GM12878 (cell line): ENCODE results near the gene PID1. TPM values are rescaled to one million over a fixed set of nuclear protein-coding genes. Genes with fewer than 3 reads are reported as not detected.

ENCODE experiments used
- ATAC-seq: fragments of 200-7000 bp; cut with Tn5 transposase; 3 replicates; pipeline ENCODE4 v1.9.1; 2020; ENCODE audit warnings: mild to moderate bottlenecking, moderate library complexity
- BruUV-seq: library from RNA; stranded (reverse); fragments of 400-500 nt; replicated peaks from 2 replicates; lab custom pipeline; 2021; lab: Mats Ljungman, UMichigan
- CTCF ChIA-PET: fragments of 300-600 bp; sonication (Branson Sonifier 250); formaldehyde crosslinking; extraction: SDS; loops from one replicate; lab custom pipeline; 2021; ENCODE audit warnings: inconsistent platforms; lab: Yijun Ruan, JAX
- POLR2A ChIA-PET: fragments of 350-600 bp; formaldehyde crosslinking; extraction: SDS; loops from one replicate; lab custom pipeline; 2021; ENCODE audit warnings: inconsistent platforms; lab: Charles Lee
- RAD21 ChIA-PET: fragments of 300-600 bp; sonication (Branson Sonifier 250); formaldehyde crosslinking; loops from one replicate; lab custom pipeline; 2023; ENCODE audit warnings: antibody characterized with exemption; ENCODE audit not compliant: unreplicated experiment; lab: Charles Lee
- SMC1A ChIA-PET: fragments of 300-600 bp; sonication (Branson Sonifier 250); formaldehyde crosslinking; loops from one replicate; lab custom pipeline; 2023; ENCODE audit not compliant: unreplicated experiment, uncharacterized antibody; lab: Charles Lee
- DNase-seq: peaks from one replicate; pipeline ENCODE4 v3.0.0-alpha.2; 2011; ENCODE audit warnings: low read depth, low spot score
- FAIRE-seq: peaks from 3 replicates; lab custom pipeline; 2011; peaks lifted over from hg19 to GRCh38; lab: Jason Lieb, UNC
- H2AFZ ChIP-seq: 2 replicates; pipeline ENCODE4 v1.6.0; 2011; ENCODE audit warnings: low read depth, low read length, control low read depth; ENCODE audit not compliant: control insufficient read depth
- H3K27ac ChIP-seq: 2 replicates; pipeline ENCODE4 v1.5.1; 2011; ENCODE audit warnings: control low read depth; ENCODE audit not compliant: control insufficient read depth, insufficient read depth
- H3K27me3 ChIP-seq, 2 experiments: replicated peaks in 1 of 2; 2 replicates each; pipeline versions ENCODE4 v1.6.0 to v1.6.1; 2011; ENCODE audit warnings: low read length in 1 of 2; ENCODE audit not compliant: control insufficient read depth in 2 of 2, insufficient read depth in 2 of 2
- H3K36me3 ChIP-seq, 2 experiments: 2 replicates each; pipeline ENCODE4 v1.5.1; 2011; ENCODE audit warnings: low read length in 1 of 2; ENCODE audit not compliant: control insufficient read depth in 2 of 2, insufficient read depth in 2 of 2
- H3K4me1 ChIP-seq: 2 replicates; pipeline ENCODE4 v1.6.1; 2011; ENCODE audit warnings: mild to moderate bottlenecking, low read length, moderate library complexity, mixed read lengths; ENCODE audit not compliant: control insufficient read depth, insufficient read depth
- H3K4me2 ChIP-seq: 2 replicates; pipeline ENCODE4 v1.6.0; 2011; ENCODE audit warnings: control low read depth; ENCODE audit not compliant: control insufficient read depth, insufficient read depth
- H3K4me3 ChIP-seq: fragments of 200-600 bp; sonication (generic); 2 replicates; pipeline ENCODE4 v1.5.1; 2016
- H3K79me2 ChIP-seq: 2 replicates; pipeline ENCODE4 v1.6.0; 2011; ENCODE audit warnings: low read length; ENCODE audit not compliant: control insufficient read depth, insufficient read depth
- H3K9ac ChIP-seq: 2 replicates; pipeline ENCODE4 v1.8.0; 2011; ENCODE audit warnings: low read length, control low read depth, mixed read lengths; ENCODE audit not compliant: control insufficient read depth, insufficient read depth
- H3K9me3 ChIP-seq: replicated peaks from 3 replicates; pipeline ENCODE4 v1.5.1; 2011; ENCODE audit warnings: mild to moderate bottlenecking, low read length; ENCODE audit not compliant: control insufficient read depth, insufficient read depth
- H4K20me1 ChIP-seq: 2 replicates; pipeline ENCODE4 v1.6.0; 2011; ENCODE audit not compliant: control insufficient read depth, insufficient read depth
- BMI1 ChIP-seq: fragments of 450-650 bp; IDR thresholded peaks from 2 replicates; pipeline ENCODE4 v1.6.1; 2016; ENCODE audit warnings: mild to moderate bottlenecking, moderate library complexity, borderline replicate concordance
- CEBPB ChIP-seq, 2 experiments: fragments of 150-350 bp in 1 of 2; IDR thresholded peaks; 2 replicates each; pipeline ENCODE4 v1.6.1; 2012 to 2014; ENCODE audit warnings: low read depth in 2 of 2, low read length in 2 of 2, borderline replicate concordance in 1 of 2, inconsistent platforms in 1 of 2
- CHD4 ChIP-seq: fragments of 200-600 bp; sonication (generic); IDR thresholded peaks from 2 replicates; pipeline ENCODE4 v1.6.1; 2016; ENCODE audit warnings: mild to moderate bottlenecking
- HCFC1 ChIP-seq: fragments of 150-350 bp; IDR thresholded peaks from 2 replicates; pipeline ENCODE4 v1.6.1; 2014; ENCODE audit warnings: low read length
- IKZF1 ChIP-seq: fragments of 450-650 bp; conservative IDR thresholded peaks from 2 replicates; pipeline ENCODE4 v1.6.1; 2017; ENCODE audit warnings: antibody characterized with exemption, mild to moderate bottlenecking
- KAT2A ChIP-seq: conservative IDR thresholded peaks from 2 replicates; pipeline ENCODE4 v1.6.1; 2011; ENCODE audit warnings: low read depth, low read length; ENCODE audit not compliant: control insufficient read depth
- MTA3 ChIP-seq: IDR thresholded peaks from 2 replicates; pipeline ENCODE4 v1.6.1; 2012; ENCODE audit warnings: low read length, inconsistent platforms, borderline replicate concordance
- NR2C1 ChIP-seq: fragments of 450-650 bp; IDR thresholded peaks from 2 replicates; pipeline ENCODE4 v1.6.1; 2017; ENCODE audit warnings: antibody characterized with exemption, mild to moderate bottlenecking, moderate library complexity
- RFX5 ChIP-seq: IDR thresholded peaks from 2 replicates; pipeline ENCODE4 v1.6.1; 2011; ENCODE audit warnings: low read depth, low read length, improper control_type of control experiment
- WGBS: methylation state at CpG from one replicate; pipeline ENCODE4 v1.1.6; 2016; ENCODE audit warnings: low lambda C conversion rate; ENCODE audit not compliant: insufficient replicate concordance, insufficient coverage; ENCODE audit errors: missing lambda C conversion rate; 5-methylcytosine and 5-hydroxymethylcytosine counted together
- in situ Hi-C: fragments of 300-500 bp; cut with MboI; formaldehyde crosslinking; loops from 9 replicates; pipeline ENCODE4 v1.14.3; 2018; ENCODE audit warnings: mixed read lengths
- intact Hi-C: fragments of 100-400 bp; cut with micrococcal nuclease; formaldehyde crosslinking; loops from one replicate; pipeline ENCODE4 v1.14.2; 2022; ENCODE audit not compliant: unreplicated experiment
- polyA plus RNA-seq, 11 experiments: library from polyadenylated mRNA; depleted of rRNA in 4 of 11; unstranded in 6 of 11; stranded (reverse) in 5 of 11; fragments of >200 nt; fragmentation: Nextera tagmentation in 4 of 11; fragmentation: Illumina TruSeq in 1 of 11; extraction: Ambion mirVana in 4 of 11; extraction: Trizol in 1 of 11; gene quantifications; 1 replicate in 1 of 11; 2 replicates in 10 of 11; pipeline versions ENCODE4 v1.2.1 to v1.2.3, GENCODE V29; 2011 to 2016; ENCODE audit warnings: inconsistent platforms in 2 of 11, missing spikeins in 2 of 11, low read depth in 1 of 11
- total RNA-seq, 4 experiments: library from RNA; depleted of rRNA in 3 of 4; stranded (reverse); fragments of >200 nt in 3 of 4; fragmentation: Illumina TruSeq in 1 of 4; extraction: Trizol in 1 of 4; gene quantifications; 2 replicates each; pipeline versions ENCODE4 v1.2.1 to v1.2.3, GENCODE V29; 2013 to 2021
- TF ChIP-seq, protein P1 (sequence below): fragments of 450-650 bp; IDR thresholded peaks from 2 replicates; pipeline ENCODE4 v1.6.1; 2017; ENCODE audit warnings: antibody characterized with exemption, mild to moderate bottlenecking, moderate library complexity
- TF ChIP-seq, protein P2 (sequence below): fragments of 450-650 bp; IDR thresholded peaks from 2 replicates; pipeline ENCODE4 v1.6.1; 2017; ENCODE audit warnings: borderline replicate concordance
- TF ChIP-seq, protein P3 (sequence below): IDR thresholded peaks from 2 replicates; pipeline ENCODE4 v1.6.1; 2011; ENCODE audit warnings: mild to moderate bottlenecking, low read depth, low read length, moderate library complexity; ENCODE audit not compliant: insufficient replicate concordance

PID1 gene
- total and polyA plus RNA-seq, 10 of the 15 experiments (the other 5 are each of a cell fraction or from before 2014, with no cell fraction given), result not detected

DNA sequence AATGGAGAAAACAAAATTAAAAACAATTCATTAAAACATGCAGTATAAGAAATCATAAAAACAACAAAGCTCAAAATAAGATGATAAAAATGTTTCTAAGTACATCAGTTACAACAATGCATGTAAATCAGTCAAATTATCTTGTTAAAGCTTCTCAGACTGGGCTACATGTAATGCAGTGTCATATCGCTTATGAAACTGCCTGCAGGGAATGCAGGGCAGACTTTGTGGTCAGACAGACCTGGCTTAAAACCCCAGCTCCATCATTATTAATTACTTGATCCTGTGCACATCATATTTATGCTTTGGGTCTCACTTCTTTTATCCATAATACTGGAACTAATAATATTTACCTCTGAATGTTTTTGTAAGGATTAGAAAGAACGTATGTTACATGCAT, 74.6 kb downstream of the PID1 start (continued):
- no peak for TF ChIP-seq IKZF1
- TF ChIP-seq MTA3, result no peak
- TF ChIP-seq CHD4, result no peak
- no peak for TF ChIP-seq HCFC1
- TF ChIP-seq NR2C1, result no peak
- no peak for TF ChIP-seq KAT2A

DNA sequence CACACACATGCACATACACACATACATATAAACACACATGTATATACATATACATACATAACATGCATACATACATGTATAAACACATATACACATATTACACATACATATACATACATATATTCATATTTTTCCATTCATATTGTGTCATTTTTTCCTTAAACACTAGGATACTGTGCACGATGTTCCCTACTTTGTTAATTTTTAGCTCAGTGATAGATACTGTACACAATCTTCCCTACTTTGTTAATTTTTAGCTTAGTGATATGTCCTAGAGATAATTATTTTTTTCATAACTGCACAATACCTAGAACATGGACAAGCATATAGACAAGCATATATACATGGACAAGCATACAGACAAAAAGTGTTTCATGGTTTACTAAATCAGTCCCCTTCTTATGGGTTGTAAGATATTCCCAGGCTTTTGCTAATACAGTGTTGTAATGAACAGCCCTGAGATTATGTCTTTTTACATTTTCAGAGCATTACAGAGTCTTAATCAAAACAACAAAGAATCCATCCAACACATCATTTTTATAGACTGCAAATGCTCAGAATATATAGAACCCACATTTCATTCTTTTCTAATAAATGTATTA, 75.6 kb downstream of the PID1 start:
- Histone ChIP-seq H4K20me1 (no peaks in the 10 kb centered on the region; the same call in 1 of the 2 replicates), H2AFZ (no peak overlapping the region), H3K4me1 (no peaks in the 10 kb centered on the region), H3K36me3 (no peaks in the 10 kb centered on the region), H3K4me3 (no peak overlapping the region), H3K79me2 (no peaks in the 10 kb centered on the region), H3K4me2 (no peak overlapping the region), H3K27ac (no peak overlapping the region), H3K9me3 (no peaks in the 10 kb centered on the region), H3K9ac (no peak overlapping the region), H3K27me3 (no peaks in the 10 kb centered on the region)
- ATAC-seq, result no peak
- in situ Hi-C loops, result no loop called here
- POLR2A ChIA-PET, result no interaction called here
- DNase-seq, result no peak
- RAD21 ChIA-PET, result no interaction called here
- CTCF ChIA-PET, result no interaction called here
- WGBS, result 6% methylated on average over 1 of the region's 1 CpG
- intact Hi-C loops, result no loop called here
- no TSS peak for BruUV-seq
- SMC1A ChIA-PET, result no interaction called here
- no peak for FAIRE-seq
- TF ChIP-seq, protein P1, sequence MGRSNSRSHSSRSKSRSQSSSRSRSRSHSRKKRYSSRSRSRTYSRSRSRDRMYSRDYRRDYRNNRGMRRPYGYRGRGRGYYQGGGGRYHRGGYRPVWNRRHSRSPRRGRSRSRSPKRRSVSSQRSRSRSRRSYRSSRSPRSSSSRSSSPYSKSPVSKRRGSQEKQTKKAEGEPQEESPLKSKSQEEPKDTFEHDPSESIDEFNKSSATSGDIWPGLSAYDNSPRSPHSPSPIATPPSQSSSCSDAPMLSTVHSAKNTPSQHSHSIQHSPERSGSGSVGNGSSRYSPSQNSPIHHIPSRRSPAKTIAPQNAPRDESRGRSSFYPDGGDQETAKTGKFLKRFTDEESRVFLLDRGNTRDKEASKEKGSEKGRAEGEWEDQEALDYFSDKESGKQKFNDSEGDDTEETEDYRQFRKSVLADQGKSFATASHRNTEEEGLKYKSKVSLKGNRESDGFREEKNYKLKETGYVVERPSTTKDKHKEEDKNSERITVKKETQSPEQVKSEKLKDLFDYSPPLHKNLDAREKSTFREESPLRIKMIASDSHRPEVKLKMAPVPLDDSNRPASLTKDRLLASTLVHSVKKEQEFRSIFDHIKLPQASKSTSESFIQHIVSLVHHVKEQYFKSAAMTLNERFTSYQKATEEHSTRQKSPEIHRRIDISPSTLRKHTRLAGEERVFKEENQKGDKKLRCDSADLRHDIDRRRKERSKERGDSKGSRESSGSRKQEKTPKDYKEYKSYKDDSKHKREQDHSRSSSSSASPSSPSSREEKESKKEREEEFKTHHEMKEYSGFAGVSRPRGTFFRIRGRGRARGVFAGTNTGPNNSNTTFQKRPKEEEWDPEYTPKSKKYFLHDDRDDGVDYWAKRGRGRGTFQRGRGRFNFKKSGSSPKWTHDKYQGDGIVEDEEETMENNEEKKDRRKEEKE, result no peak
- TF ChIP-seq, protein P2, sequence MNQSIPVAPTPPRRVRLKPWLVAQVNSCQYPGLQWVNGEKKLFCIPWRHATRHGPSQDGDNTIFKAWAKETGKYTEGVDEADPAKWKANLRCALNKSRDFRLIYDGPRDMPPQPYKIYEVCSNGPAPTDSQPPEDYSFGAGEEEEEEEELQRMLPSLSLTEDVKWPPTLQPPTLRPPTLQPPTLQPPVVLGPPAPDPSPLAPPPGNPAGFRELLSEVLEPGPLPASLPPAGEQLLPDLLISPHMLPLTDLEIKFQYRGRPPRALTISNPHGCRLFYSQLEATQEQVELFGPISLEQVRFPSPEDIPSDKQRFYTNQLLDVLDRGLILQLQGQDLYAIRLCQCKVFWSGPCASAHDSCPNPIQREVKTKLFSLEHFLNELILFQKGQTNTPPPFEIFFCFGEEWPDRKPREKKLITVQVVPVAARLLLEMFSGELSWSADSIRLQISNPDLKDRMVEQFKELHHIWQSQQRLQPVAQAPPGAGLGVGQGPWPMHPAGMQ, result no peak
- TF ChIP-seq CEBPB (IDR thresholded peaks at IDR 0.05; ENCODE audit: borderline replicate concordance in 1 of 2, low read depth in 2 of 2, low read length in 2 of 2), result no peak
- TF ChIP-seq, protein P3, sequence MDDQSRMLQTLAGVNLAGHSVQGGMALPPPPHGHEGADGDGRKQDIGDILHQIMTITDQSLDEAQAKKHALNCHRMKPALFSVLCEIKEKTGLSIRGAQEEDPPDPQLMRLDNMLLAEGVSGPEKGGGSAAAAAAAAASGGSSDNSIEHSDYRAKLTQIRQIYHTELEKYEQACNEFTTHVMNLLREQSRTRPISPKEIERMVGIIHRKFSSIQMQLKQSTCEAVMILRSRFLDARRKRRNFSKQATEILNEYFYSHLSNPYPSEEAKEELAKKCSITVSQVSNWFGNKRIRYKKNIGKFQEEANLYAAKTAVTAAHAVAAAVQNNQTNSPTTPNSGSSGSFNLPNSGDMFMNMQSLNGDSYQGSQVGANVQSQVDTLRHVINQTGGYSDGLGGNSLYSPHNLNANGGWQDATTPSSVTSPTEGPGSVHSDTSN, result no peak
- no peak for TF ChIP-seq RFX5
- no peak for TF ChIP-seq BMI1
